ENCODE data around the gene RIPK1.
"Not testable (repeated sequence)": the region's sequence is repeated elsewhere in the genome, so short reads cannot be mapped to it uniquely, and the experiment has no call there.

The RIPK1 gene

DNA sequence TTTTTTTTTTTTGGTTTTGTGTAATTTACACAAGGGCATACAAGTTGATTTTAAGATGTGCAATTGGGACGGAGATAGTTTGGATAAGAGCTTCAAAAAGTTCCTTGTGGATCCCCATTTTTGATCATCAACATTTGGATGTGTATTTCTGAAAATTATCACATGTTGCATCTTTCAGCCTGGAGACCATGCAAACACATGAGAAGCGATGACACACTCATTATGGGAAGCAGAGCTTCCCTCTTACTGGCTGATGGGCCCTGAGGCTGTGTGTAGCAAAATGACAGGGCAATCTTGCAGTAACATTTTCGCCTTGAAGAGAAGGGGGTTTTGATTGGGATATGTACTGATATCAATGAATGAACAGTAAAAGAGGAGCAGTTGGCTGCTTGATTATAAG, 22.0 kb upstream of the RIPK1 start:
- peak; percentile 20 for DNase-seq

DNA sequence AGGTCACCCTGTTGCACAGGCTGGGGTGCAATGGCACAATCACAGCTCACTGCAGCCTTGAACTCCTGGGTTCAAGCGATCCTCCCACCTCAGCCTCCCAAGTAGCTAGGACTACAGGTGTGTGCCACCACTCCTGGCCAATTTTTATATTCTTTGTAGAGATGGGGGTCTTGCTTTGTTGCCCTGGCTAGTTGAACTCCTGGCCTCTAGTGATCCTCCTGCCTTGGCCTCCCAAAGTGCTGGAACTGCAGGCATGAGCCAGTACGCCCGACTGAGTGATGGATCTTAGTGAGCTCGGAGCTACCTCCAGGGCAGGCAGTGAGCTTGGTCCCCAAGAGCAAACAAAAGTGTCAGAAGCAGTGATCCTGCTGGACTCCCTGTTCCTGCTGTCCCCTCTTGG, 20.3 kb upstream of the RIPK1 start:
- DNase-seq: not testable (repeated sequence)

- no peak for DNase-seq
Observed at GRCh38 chr6:3052481-3053230, 15.6 kb upstream of the RIPK1 start.

DNA sequence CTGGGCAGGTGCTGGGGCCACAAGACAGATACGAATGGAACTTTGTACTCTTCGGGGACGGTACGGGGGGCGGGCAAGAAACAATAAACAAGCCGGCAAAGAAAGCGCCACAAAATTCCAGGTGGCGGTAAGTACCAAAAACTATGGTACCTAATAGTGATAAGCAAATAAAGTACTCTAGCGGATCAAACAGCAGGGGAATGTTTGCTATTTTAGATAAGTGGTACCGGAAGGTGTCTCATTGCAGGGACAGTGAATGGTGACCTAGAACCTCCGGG, 15.1 kb upstream of the RIPK1 start:
- DNase-seq: no peak

- peak; percentile 32 for DNase-seq
Observed at GRCh38 chr6:3054229-3055157, 13.8 kb upstream of the RIPK1 start.

GRCh38 chr6:3055158-3055499, 13.2 kb upstream of the RIPK1 start:
- DNase-seq: not testable (repeated sequence)

DNA sequence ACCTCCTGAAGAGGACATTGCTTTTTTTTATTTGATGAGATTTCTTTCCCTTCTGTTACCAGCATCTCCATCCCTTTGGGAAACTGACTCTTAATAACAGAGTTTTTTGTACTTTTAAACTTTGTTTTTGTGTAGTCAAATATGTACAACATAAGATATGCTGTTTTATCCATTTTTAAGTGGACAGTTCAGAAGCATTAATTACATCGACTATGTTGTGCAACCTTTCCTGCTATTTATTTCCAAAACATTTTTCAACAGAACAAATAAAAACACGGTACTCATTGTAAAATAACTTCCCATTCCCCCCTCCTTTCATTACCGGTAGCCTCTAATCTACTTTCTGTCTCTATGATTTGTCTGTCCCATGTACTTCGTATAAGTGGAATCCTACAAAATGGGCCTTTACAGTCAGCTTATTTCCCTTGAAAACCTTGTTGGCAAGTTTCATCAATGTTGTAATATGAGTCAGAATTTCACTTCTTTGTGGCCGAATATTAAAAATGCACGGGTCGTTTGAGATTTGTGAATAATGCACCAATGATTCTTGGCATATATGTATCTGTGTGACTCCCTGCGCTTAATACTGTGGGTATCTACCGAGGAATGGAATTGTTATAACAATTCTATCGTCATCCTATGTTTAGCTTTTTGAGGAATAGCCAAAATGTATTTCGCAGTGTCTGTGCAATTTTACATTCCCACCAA, 11.1 kb upstream of the RIPK1 start:
- no peak for DNase-seq

GRCh38 chr6:3058957-3059356, 9.3 kb upstream of the RIPK1 start:
- no peak for DNase-seq

DNA sequence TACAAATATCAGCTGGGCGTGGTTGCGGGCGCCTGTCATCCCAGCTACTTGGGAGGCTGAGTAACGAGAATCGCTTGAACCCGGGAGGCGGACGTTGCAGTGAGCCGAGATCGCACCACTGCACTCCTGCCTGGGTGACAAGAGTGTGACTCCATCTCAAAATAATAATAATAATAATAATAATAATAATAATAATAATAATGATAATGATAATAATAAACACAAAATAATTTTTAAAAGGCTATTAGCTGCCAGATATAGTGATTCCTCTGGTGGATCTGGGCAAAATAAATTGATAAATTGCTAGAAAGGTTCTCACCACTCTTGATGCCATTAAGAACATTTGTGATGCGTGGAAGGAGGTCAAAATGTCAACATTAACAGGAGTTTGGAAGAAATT, 8.2 kb upstream of the RIPK1 start:
- DNase-seq: not testable (repeated sequence)

GRCh38 chr6:3061501-3061941, 6.8 kb upstream of the RIPK1 start:
- DNase-seq: peak; percentile 91

GRCh38 chr6:3063340-3063732, 5.0 kb upstream of the RIPK1 start:
- DNase-seq: peak; percentile 25

- DNase-seq: peak; percentile 94
Observed at GRCh38 chr6:3063733-3064700, 4.3 kb upstream of the RIPK1 start.

DNA sequence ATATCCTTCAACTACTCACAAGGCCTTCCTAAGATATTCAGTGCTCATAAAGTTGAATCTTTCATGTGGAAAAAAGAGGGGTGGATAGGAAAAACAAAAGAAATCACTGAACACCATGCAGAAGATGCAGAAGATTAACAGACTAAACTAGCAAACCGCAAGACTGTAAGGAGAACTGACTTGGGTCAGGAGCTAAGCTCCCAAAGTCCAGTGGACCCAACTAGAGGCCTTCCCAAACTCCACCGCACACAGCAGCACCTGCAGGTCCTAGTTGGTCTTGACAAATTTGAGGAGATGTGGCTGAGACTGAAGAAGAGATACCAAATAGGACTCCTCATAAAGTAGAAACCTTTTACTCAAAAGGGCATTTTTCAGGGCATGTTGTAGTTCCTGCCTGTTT, 3.3 kb downstream of the RIPK1 start:
- DNase-seq: no peak

GRCh38 chr6:3072798-3073197, 4.5 kb downstream of the RIPK1 start:
- DNase-seq: no peak

DNA sequence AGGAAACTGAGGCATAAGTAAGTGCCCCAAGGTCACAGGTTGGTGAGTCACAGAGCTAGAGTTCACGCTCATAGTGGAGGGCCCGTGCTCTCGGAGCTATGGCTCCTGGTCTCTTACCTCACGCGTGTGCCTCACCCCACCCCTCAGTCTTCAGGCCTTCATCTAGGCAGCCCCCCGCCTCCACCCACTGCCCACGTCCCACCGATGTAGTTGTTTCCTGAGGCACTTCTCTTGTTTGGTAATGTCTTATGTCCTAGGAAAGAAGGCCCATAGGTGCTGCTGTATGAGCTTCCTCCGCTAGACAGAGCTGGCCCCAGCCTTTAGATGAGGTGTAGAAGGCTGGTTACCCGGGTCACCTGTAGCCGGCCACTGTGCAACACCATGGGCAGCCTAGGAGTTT, 5.1 kb downstream of the RIPK1 start:
- DNase-seq: no peak

DNA sequence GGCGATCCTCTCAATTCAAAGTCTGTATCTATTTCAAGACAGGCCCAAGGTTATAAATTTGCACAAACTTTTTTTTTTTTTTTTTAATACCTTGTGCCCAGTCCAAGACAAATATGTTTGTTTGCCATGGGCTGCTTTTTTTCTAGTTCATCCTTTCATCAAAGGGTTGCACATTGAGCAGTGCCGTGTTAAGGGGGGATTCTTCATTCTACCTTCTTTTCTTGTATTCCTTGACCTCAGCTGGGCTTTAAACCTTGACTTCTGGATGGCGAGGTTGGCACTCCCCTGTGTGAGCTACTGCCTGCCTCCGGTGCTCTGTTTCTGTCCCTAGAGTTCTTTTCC, 7.4 kb downstream of the RIPK1 start:
- DNase-seq: no peak

DNA sequence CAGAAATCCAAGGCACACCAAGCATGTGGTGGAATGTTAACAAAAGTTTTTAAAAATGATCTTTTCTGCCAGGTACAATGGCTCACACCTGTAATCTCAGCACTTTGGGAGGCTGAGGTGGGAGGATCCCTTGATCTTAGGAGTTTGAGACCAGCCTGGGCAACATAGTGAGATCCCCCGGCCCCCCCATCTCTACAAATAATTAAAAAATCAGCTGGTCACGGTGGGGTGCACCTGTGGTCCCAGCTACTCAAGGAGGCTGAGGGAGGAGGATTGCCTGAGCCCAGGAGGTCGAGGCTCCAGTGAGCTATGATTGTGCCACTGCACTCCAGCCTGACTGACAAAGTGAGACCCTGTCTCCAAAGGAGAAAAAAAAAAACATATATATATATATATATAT, 8.0 kb downstream of the RIPK1 start:
- no peak for DNase-seq

- no peak for DNase-seq
Observed at GRCh38 chr6:3077430-3077829, 9.1 kb downstream of the RIPK1 start.

GRCh38 chr6:3078952-3079351, 10.7 kb downstream of the RIPK1 start:
- not testable (repeated sequence) for DNase-seq

GRCh38 chr6:3079682-3080081, 11.4 kb downstream of the RIPK1 start:
- DNase-seq: no peak

DNA sequence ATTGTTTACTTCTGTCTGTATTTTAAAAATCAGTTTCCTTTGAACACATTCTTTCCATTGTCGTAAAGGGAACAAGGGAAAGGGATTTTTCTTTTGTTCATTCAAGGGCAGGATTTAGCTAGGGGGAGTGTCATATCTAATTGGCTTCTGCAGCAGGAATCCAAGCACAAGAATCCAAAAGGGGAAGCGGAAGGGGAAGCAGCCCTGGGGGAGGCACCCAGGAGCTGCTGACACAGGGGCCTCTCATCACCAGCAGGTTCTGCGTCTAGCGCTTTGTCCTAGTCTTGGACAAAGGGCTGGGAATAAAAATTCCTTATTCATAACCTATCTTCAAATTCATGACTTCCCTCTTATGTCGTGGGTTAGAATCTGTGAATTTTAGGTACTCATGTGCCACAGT, 13.7 kb downstream of the RIPK1 start:
- no peak for DNase-seq

GRCh38 chr6:3085074-3085473, 16.8 kb downstream of the RIPK1 start:
- no peak for DNase-seq

All from EL (cell line).